ENCODE data around the gene ABHD5.

Gene ABHD5

GRCh38 chr3:43685921-43686320 is 4.8 kb upstream of the ABHD5 start:
- no peak for DNase-seq (ENCODE audit: low spot score)

DNA sequence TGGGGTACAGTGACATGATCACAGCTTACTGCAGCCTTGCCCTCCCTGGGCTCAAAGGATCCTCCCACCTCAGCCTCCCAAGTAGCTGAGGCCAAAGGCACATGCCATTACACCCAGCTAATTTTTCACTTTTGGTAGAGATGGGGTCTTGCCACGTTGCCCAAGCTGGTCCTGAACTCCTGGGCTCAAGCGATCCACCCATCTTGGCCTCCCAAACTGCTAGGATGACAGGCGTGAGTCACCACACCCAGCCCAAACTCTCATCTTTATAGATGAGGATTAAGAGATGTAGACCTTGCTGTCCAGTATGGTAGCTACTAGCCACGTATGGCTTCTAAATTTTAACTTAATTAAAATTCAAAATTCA is 4.4 kb upstream of the ABHD5 start:
- DNase-seq (ENCODE audit: low spot score) = no peak

DNA sequence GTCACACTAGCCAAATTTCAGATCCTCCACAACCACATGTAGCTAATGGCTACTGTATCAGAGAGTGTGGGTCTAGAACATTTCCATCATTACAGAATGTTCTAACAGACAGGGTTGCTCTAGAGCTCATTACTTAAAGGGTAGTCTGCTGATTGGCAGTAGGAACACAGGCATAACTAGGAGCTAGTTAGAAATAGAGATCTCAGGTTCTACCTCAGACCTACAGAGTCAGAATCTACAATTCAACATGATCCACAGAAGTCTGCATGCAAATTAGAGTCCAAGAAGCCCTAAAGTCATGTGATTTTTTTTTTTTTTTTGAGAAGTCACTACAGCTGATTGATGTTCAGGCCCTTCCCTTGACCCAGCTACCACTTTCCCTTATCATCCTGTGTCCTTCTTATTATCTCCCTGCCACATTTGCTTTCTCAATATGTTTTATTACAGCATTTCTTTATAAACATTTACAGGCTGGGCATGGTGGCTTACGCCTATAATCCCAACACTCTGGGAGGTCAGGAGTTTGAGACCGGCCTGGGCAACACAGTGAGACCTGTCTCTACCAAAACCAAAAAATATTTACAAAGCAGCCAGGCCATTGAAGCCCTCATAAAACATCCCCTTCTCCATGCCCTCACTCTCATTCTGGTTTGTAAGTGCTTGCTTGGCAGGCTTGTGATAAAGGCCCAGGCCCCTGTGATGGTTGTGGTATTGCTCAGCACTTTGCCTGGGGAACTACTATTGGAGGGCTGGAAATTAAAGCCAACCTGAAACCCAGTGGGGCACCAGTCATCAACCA is 3.8 kb upstream of the ABHD5 start:
- DNase-seq (ENCODE audit: low spot score) = no peak

GRCh38 chr3:43687499-43687811 is 3.3 kb upstream of the ABHD5 start:
- no peak for DNase-seq (ENCODE audit: low spot score)

- no peak for DNase-seq (ENCODE audit: low spot score)
Observed at GRCh38 chr3:43688245-43688650, 2.5 kb upstream of the ABHD5 start.

GRCh38 chr3:43689166-43689565 is 1.6 kb upstream of the ABHD5 start:
- DNase-seq (ENCODE audit: low spot score) = no peak

- DNase-seq (ENCODE audit: low spot score) = peak; percentile 42
Observed at GRCh38 chr3:43689766-43690399, 855 bp upstream of the ABHD5 start.

- DNase-seq (ENCODE audit: low spot score) = peak; percentile 85
Observed at GRCh38 chr3:43691120-43691995, 620 bp downstream of the ABHD5 start.

- DNase-seq (ENCODE audit: low spot score) = no peak
Observed at GRCh38 chr3:43692085-43692855, 1.5 kb downstream of the ABHD5 start.

DNA sequence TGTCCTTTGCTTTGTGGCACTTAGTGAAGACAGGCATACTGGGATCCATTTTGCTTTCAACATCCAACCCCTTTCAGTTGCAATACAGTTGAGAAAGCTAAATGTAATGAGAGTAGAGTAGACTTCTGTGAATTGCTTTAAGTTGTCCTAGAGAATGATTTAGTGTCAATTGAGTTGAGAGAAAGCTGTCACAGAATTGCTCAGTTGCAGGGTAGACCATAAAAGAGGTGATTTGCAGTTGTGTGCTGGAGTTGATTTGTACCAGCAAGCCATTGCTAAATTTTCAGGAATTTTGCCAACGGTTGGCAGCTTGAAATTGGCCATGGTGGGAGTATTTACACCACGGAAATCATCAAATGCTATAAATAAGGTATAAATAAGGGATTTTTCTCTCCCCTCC is 2.2 kb downstream of the ABHD5 start:
- no peak for DNase-seq (ENCODE audit: low spot score)

- no peak for DNase-seq (ENCODE audit: low spot score)
Observed at GRCh38 chr3:43693594-43693993, 2.9 kb downstream of the ABHD5 start.

DNA sequence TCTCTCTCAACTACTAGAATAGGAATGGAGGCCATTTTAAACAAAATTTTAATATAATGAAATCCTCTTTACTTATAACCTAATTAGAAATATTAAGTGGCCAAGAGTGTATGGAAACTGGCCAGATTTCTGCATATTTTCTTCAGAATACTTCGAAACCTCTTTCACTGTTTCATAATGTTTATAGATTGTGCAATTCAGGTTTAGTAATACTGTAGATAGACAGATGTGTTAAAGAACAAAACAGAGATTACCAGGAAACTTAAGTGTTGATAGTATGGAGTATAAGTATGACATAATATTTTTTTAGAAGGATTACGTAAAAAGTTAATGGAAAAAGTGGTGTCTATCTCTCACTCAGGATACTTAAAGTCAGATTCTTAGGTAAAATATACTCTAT is 4.7 kb downstream of the ABHD5 start:
- DNase-seq (ENCODE audit: low spot score) = no peak

DNA sequence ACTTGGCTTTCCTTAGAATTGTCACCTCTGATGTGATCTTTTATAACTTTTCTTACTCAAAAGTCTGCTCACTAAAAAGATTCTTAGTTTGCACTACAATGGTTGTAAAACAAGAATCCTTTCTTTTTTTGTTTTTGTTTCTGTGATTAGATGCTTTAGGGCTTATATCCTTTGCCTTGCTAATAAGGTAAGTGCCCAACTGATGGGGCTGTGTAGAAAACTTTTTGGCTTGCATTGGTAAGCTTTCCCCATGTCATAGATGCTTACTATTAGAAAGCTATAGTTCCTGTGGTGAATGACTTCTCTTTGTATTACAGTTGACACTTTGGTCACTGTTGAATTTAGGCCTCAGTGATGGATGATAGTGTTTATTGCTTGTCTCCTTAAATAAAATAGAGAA is 5.1 kb downstream of the ABHD5 start:
- no peak for DNase-seq (ENCODE audit: low spot score)

- no peak for DNase-seq (ENCODE audit: low spot score)
Observed at GRCh38 chr3:43696441-43696840, 5.7 kb downstream of the ABHD5 start.

GRCh38 chr3:43696881-43697280 is 6.1 kb downstream of the ABHD5 start:
- no peak for DNase-seq (ENCODE audit: low spot score)

DNA sequence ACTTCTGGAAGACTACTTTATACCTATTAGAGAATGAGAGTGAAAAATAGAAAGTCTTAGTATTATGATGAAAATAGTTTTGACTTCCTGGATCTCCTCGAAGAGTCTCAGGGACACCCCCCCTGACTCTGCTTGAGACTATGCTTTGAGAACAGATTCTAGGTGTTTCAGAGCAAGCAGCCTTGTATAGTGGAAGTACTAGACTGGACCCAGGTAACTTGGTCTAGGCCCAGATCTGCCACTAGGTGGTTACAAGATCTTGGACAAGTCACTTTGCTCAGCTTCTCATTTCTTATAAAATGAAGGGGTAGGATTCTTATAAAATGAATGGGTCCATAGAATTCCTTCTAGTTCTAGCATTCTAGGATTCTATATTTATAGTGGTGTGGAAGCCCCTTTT is 9.1 kb downstream of the ABHD5 start:
- peak; percentile 44 for DNase-seq (ENCODE audit: low spot score)

- no peak for DNase-seq (ENCODE audit: low spot score)
Observed at GRCh38 chr3:43704697-43705096, 14.0 kb downstream of the ABHD5 start.

GRCh38 chr3:43706342-43706741 is 15.6 kb downstream of the ABHD5 start:
- DNase-seq (ENCODE audit: low spot score) = no peak

- DNase-seq (ENCODE audit: low spot score) = peak; percentile 42
Observed at GRCh38 chr3:43707266-43707665, 16.5 kb downstream of the ABHD5 start.

- DNase-seq (ENCODE audit: low spot score) = peak; percentile 97
Observed at GRCh38 chr3:43707998-43708397, 17.3 kb downstream of the ABHD5 start.

GRCh38 chr3:43709022-43709421 is 18.3 kb downstream of the ABHD5 start:
- DNase-seq (ENCODE audit: low spot score) = no peak

- no peak for DNase-seq (ENCODE audit: low spot score)
Observed at GRCh38 chr3:43710607-43711006, 19.9 kb downstream of the ABHD5 start.
